SU-DHL-6 (cell line): ENCODE measurements around the gene NT5DC4.
A peak's percentile ranks its signal among the peaks of the same experiment; 100 is the strongest.

Source experiments
- H2AFZ ChIP-seq: fragments of 200-600 bp; sonication (generic); 2 replicates; pipeline ENCODE4 v1.6.1; 2014; ENCODE audit warnings: low read depth, mild to moderate bottlenecking, moderate library complexity, mixed read lengths, antibody characterized with exemption, low read length; ENCODE audit not compliant: severe bottlenecking
- H3F3A ChIP-seq: fragments of 200-600 bp; shearing (Covaris generic); 2 replicates; pipeline ENCODE4 v1.6.0; 2016; ENCODE audit warnings: antibody characterized with exemption, mild to moderate bottlenecking; ENCODE audit not compliant: insufficient read depth
- H3K27ac ChIP-seq: fragments of 200-600 bp; sonication (generic); 2 replicates; pipeline ENCODE4 v1.5.1; 2016; ENCODE audit warnings: low read depth, mild to moderate bottlenecking, low read length, moderate library complexity, mixed read lengths
- H3K27me3 ChIP-seq: fragments of 200-600 bp; sonication (generic), shearing (Covaris generic); 2 replicates; pipeline ENCODE4 v1.6.0; 2014; ENCODE audit warnings: mild to moderate bottlenecking, low read length
- H3K36me3 ChIP-seq: fragments of 200-600 bp; sonication (generic); 2 replicates; pipeline ENCODE4 v1.6.1; 2014; ENCODE audit warnings: mild to moderate bottlenecking, low read length, mixed read lengths
- H3K4me2 ChIP-seq: fragments of 300-600, 200-600 bp; shearing (Covaris generic), sonication (generic); 2 replicates; pipeline ENCODE4 v1.6.0; 2014; ENCODE audit warnings: low read length, low read depth, mild to moderate bottlenecking; ENCODE audit not compliant: poor library complexity, severe bottlenecking
- H3K4me3 ChIP-seq: fragments of 200-600 bp; sonication (generic); 2 replicates; pipeline ENCODE4 v1.5.1; 2014; ENCODE audit warnings: antibody characterized with exemption, low read length, mild to moderate bottlenecking, mixed read lengths; ENCODE audit not compliant: insufficient read depth, poor library complexity, severe bottlenecking
- H3K79me2 ChIP-seq: fragments of 200-600 bp; sonication (generic); 2 replicates; pipeline ENCODE4 v1.6.1; 2014; ENCODE audit warnings: mild to moderate bottlenecking, low read length, moderate library complexity; ENCODE audit not compliant: insufficient read depth
- H3K9ac ChIP-seq: fragments of 200-600 bp; sonication (generic); 2 replicates; pipeline ENCODE4 v1.7.0; 2014; ENCODE audit warnings: mild to moderate bottlenecking, low read length
- H3K9me2 ChIP-seq: fragments of 200-600 bp; sonication (generic); replicated peaks from 2 replicates; pipeline ENCODE4 v1.6.1; 2014; ENCODE audit warnings: low read length; ENCODE audit not compliant: insufficient read depth
- H3K9me3 ChIP-seq: fragments of 200-600 bp; sonication (generic); 2 replicates; pipeline ENCODE4 v1.6.1; 2014; ENCODE audit warnings: low read length, mixed read lengths; ENCODE audit not compliant: insufficient read depth
- H4K20me1 ChIP-seq: fragments of 200-600 bp; sonication (generic); 2 replicates; pipeline ENCODE4 v1.6.1; 2014; ENCODE audit warnings: low read depth, mild to moderate bottlenecking, antibody characterized with exemption, low read length, moderate library complexity, mixed read lengths
- CTCF ChIP-seq: fragments of 200-600 bp; sonication (generic); IDR thresholded peaks from one replicate; pipeline ENCODE4 v1.5.1; 2017; ENCODE audit warnings: antibody characterized with exemption, mild to moderate bottlenecking, low read length, moderate library complexity; ENCODE audit not compliant: insufficient read depth, poor library complexity, severe bottlenecking
- EZH2phosphoT487 ChIP-seq: fragments of 200-600 bp; sonication (generic), shearing (Covaris generic); conservative IDR thresholded peaks from 2 replicates; pipeline ENCODE4 v1.6.1; 2018; ENCODE audit warnings: mild to moderate bottlenecking, antibody characterized with exemption, low read length, moderate library complexity, mixed read lengths

Gene NT5DC4

GRCh38 chr2:112723995-112724394 is 3.2 kb downstream of the NT5DC4 start:
- no peak overlapping the region for H3K9ac ChIP-seq
- no peaks in the 10 kb centered on the region for H4K20me1 ChIP-seq
- H3K79me2 ChIP-seq: no peaks in the 10 kb centered on the region
- H3K4me2 ChIP-seq: no peak overlapping the region
- H3K27ac ChIP-seq: no peak overlapping the region
- H3K4me3 ChIP-seq: no peak overlapping the region
- H2AFZ ChIP-seq: no peak overlapping the region
- no peaks in the 10 kb centered on the region for H3K9me3 ChIP-seq
- no peak for TF ChIP-seq EZH2phosphoT487
- no peak for TF ChIP-seq CTCF
- no peaks in the 10 kb centered on the region for H3K36me3 ChIP-seq
- H3K9me2 ChIP-seq: no peaks in the 10 kb centered on the region
- no peaks in the 10 kb centered on the region for H3F3A ChIP-seq
- H3K27me3 ChIP-seq: no peaks in the 10 kb centered on the region

- Histone ChIP-seq H3K27me3 (no peaks in the 10 kb centered on the region), H3K79me2 (no peaks in the 10 kb centered on the region), H4K20me1 (no peaks in the 10 kb centered on the region), H3K4me3 (no peak overlapping the region), H3K9me2 (no peaks in the 10 kb centered on the region), H3K27ac (no peak overlapping the region), H3K9ac (no peak overlapping the region), H3K36me3 (no peaks in the 10 kb centered on the region), H3K4me2 (no peak overlapping the region), H2AFZ (no peak overlapping the region), H3K9me3 (no peaks in the 10 kb centered on the region), H3F3A (no peaks in the 10 kb centered on the region)
- TF ChIP-seq EZH2phosphoT487: no peak
- TF ChIP-seq CTCF: peak; percentile 18
These were observed 4.0 kb downstream of the NT5DC4 start for GRCh38 chr2:112724591-112725525.

GRCh38 chr2:112725545-112726457 is 5.0 kb downstream of the NT5DC4 start:
- H3K27me3 ChIP-seq: no peaks in the 10 kb centered on the region
- no peak overlapping the region for H2AFZ ChIP-seq
- no peak overlapping the region for H3K27ac ChIP-seq
- no peak overlapping the region for H3K9ac ChIP-seq
- H4K20me1 ChIP-seq: no peaks in the 10 kb centered on the region
- TF ChIP-seq EZH2phosphoT487 (no peak), CTCF (no peak)
- no peaks in the 10 kb centered on the region for H3K36me3 ChIP-seq
- H3F3A ChIP-seq: no peaks in the 10 kb centered on the region
- no peaks in the 10 kb centered on the region for H3K9me3 ChIP-seq
- H3K9me2 ChIP-seq: no peaks in the 10 kb centered on the region
- no peak overlapping the region for H3K4me2 ChIP-seq
- H3K4me3 ChIP-seq: no peak overlapping the region
- no peaks in the 10 kb centered on the region for H3K79me2 ChIP-seq
